Right atrium auricular region (tissue), 2 donors: Measurements from ENCODE around the gene DCDC2B. TPM values are rescaled to one million over a fixed set of nuclear protein-coding genes. Genes with fewer than 3 reads are reported as not detected.

Source experiments
- DNase-seq: peaks from one replicate; pipeline ENCODE4 v3.0.0-alpha.2; 2019; ENCODE audit warnings: low spot score
- H3K27ac ChIP-seq, 2 donors: fragments of 200-600 bp; sonication (generic); 1 replicate in 1 of 2; 2 replicates in 1 of 2; pipeline ENCODE4 v1.5.1; 2016 to 2019
- H3K27me3 ChIP-seq, 2 donors: fragments of 200-600 bp; sonication (generic); one replicate each; pipeline versions ENCODE4 v1.5.1 to v1.6.0; 2017 to 2019
- H3K36me3 ChIP-seq: fragments of 200-600 bp; sonication (generic); one replicate; pipeline ENCODE4 v1.5.1; 2016
- H3K4me1 ChIP-seq, 2 donors: fragments of 200-600 bp; sonication (generic); one replicate each; pipeline versions ENCODE4 v1.5.1 to v1.6.0; 2017 to 2019
- H3K4me3 ChIP-seq, 2 donors: fragments of 200-600 bp; sonication (generic); 1 replicate in 1 of 2; 2 replicates in 1 of 2; pipeline ENCODE4 v1.5.1; 2017 to 2019; ENCODE audit warnings: mild to moderate bottlenecking in 1 of 2, moderate library complexity in 1 of 2
- H3K9me3 ChIP-seq, 2 donors: fragments of 200-600 bp; sonication (generic); one replicate each; pipeline ENCODE4 v1.5.1; 2019
- total RNA-seq, 2 donors: library from RNA; depleted of rRNA; stranded (reverse); fragments of >200 nt; gene quantifications; one replicate each; pipeline ENCODE4 v1.1.0, GENCODE V29; 2016
- TF ChIP-seq, protein P1 (sequence below), 2 donors: fragments of 200-600 bp; sonication (generic); IDR thresholded peaks; one replicate each; pipeline ENCODE4 v1.5.1; 2019; ENCODE audit warnings: antibody characterized with exemption in 2 of 2

DCDC2B gene
- total RNA-seq, 2 donors from 2014 or later = not detected

DNA sequence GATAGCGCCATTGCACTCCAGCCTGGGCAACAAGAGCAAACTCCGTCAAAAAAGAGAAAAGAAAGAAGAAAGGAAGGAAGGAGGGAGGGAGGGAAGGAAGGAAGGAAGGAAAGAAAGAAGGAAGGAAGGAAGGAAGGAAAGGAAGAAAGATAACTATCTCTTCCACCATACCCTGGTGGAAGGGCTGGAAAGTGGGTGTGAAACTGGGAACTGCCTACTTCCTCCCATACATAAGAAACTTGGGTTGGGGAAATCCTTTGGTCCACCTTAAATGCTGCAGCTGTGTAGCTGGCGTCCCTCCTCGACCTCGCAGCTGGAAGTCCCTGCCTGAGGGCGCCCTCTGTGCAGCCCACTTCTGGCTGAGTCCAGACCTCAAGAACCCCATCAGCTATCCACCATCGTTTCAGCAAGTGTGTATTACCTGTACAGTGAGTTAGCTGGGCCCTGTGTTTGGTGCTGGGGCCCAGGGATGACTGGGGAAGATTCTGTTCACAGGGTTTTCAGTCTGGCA is 33.5 kb downstream of the DCDC2B start:
- Histone ChIP-seq H3K9me3 (no peaks in the 10 kb centered on the region), H3K27me3 (no peaks in the 10 kb centered on the region), H3K27ac (peak overlapping the region in 1 of 2 donors; percentile 21), H3K36me3 (no peaks in the 10 kb centered on the region), H3K4me3 (peak overlapping the region in 1 of 2 donors; percentile 12), H3K4me1 (peaks cover 0 to 39% of the 10 kb centered on the region in 2 donors)
- no peak for DNase-seq
- TF ChIP-seq, protein P1, sequence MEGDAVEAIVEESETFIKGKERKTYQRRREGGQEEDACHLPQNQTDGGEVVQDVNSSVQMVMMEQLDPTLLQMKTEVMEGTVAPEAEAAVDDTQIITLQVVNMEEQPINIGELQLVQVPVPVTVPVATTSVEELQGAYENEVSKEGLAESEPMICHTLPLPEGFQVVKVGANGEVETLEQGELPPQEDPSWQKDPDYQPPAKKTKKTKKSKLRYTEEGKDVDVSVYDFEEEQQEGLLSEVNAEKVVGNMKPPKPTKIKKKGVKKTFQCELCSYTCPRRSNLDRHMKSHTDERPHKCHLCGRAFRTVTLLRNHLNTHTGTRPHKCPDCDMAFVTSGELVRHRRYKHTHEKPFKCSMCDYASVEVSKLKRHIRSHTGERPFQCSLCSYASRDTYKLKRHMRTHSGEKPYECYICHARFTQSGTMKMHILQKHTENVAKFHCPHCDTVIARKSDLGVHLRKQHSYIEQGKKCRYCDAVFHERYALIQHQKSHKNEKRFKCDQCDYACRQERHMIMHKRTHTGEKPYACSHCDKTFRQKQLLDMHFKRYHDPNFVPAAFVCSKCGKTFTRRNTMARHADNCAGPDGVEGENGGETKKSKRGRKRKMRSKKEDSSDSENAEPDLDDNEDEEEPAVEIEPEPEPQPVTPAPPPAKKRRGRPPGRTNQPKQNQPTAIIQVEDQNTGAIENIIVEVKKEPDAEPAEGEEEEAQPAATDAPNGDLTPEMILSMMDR (IDR thresholded peaks at IDR 0.05) = no peak

DNA sequence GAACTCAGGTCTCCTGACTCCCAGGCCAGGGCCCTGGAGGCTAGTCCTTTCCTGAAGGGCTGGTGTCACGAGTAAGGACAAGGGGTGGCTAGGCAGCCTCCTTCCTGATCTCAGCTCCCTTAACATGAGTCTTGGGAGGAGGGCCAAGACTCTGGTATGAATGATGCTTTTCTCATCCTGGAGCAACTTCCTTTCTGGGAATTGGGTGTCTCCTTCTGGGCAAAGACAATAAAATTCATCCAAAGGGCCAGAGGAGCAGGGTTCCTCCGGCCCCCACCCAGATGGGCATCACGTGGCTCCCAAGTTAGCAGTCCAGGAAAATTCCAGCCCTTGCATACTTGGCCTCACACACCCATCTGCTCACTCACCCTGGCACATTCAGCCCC is 38.0 kb downstream of the DCDC2B start, which contains the start of gene FAM167B:
Gene FAM167B, plus strand, starts transcription at position 335 of the 386 bp plus-strand sequence. CDS start 200 bp downstream, outside the sequence.
- Histone ChIP-seq H3K4me1 (peaks cover 0 to 62% of the 10 kb centered on the region in 2 donors), H3K27ac (peak within 1 kb of the TSS; percentile 66 to 67), H3K9me3 (no peaks in the 10 kb centered on the region), H3K4me3 (peak within 1 kb of the TSS in 1 of 2 donors; percentile 8), H3K36me3 (no peaks in the 10 kb centered on the region), H3K27me3 (no peaks in the 10 kb centered on the region)
- TF ChIP-seq, protein P1 (IDR thresholded peaks at IDR 0.05) = no peak
- peak; percentile 71 for DNase-seq

DNA sequence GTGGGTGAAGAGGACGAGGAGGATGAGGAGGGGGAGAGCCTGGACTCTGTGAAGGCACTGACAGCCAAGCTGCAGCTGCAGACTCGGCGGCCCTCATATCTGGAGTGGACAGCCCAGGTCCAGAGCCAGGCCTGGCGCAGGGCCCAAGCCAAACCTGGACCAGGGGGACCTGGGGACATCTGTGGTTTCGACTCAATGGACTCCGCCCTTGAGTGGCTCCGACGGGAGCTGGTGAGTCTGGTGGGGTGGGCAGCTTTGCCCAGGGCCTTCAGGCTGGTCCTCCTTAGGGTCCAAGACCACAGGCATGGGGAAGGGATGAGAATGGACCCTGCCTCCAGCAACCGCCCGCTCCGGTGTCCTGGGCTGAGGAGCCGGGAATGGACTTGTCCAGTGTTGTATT is 38.6 kb downstream of the DCDC2B start:
- peaks cover 0 to 60% of the 10 kb centered on the region in 2 donors for H3K4me1 ChIP-seq

DNA sequence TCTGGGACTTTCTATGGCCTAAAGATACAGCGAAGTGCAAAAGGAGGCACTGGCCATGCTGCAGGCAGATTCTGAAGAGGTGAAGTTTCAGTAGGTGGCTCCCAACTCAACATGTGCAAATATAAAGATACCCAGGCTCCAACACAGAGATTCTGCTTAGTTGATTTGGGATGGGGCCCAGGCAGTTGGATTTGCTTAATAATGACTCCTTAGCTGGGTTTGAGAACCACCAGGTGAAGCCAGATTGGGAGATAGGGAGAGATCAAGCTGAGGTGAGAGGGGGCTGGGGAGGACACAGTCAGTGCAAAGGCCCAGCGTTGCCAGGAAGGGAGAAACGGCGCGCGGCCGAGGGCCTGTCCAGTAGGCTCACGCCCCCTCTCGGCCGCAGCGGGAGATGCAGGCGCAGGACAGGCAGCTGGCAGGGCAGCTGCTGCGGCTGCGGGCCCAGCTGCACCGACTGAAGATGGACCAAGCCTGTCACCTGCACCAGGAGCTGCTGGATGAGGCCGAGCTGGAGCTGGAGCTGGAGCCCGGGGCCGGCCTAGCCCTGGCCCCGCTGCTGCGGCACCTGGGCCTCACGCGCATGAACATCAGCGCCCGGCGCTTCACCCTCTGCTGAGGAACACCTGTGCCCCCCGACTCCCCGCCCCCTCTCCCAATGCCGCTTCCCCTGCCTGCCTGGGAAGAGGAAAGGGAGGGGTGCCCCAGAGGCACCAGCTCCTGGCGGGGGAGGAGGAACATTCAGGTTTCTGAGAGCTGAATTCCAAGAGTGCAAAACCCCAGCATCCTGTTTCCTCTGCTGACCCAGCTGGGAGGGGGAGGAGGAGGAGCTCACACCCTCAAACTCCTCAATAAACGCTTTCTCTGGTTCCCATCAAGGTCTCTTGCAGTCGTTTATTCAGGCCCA is 39.3 kb downstream of the DCDC2B start:
- Histone ChIP-seq H3K36me3 (no peaks in the 10 kb centered on the region), H3K27me3 (no peaks in the 10 kb centered on the region), H3K4me1 (peaks cover 0 to 56% of the 10 kb centered on the region in 2 donors), H3K9me3 (no peaks in the 10 kb centered on the region), H3K4me3 (no peak overlapping the region), H3K27ac (peak overlapping the region; percentile 66 to 67)
- DNase-seq = peak; percentile 88
- TF ChIP-seq, protein P1 (IDR thresholded peaks at IDR 0.05) = peak; percentile 78 to 94

More for the DNA sequence above, 38.6 kb downstream of the DCDC2B start:
- Histone ChIP-seq H3K4me3 (peak overlapping the region in 1 of 2 donors; percentile 8), H3K27ac (peak overlapping the region; percentile 66 to 67), H3K9me3 (no peaks in the 10 kb centered on the region), H3K27me3 (no peaks in the 10 kb centered on the region), H3K36me3 (no peaks in the 10 kb centered on the region)
- DNase-seq = no peak
- TF ChIP-seq, protein P1 (IDR thresholded peaks at IDR 0.05) = no peak

DNA sequence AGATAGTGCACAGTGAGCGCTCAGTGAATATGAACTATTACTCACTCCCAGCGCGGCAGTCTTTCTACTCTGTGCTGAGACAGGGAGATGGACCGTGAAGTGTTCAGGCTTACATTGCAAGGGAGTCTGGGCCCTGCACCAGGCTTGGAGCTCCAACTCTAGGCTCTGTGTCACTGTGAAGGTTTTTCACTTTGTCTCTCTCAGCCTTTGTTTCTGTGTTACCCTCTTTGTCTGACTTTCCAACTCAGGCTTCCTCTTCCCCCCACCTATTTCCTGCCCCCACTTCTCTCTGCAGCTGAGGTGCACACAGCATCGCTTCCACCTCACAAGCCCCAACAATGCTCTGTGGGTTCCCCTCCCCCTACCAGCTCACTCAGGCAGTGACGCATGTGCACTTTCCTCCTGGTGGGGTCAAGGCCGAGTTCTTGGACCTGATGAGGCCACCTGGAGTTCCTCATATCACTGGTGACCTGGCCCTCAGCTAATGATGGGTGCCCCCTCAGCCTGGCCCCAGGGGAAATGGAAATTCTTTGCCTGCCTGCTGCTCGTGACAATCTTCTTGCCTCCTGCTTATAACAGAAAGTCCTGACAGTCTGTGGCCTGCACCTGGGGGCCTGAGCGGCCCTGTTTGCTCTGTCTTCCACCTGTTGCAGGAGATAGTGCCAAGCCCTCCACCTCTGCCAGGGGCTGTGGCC is 41.1 kb downstream of the DCDC2B start:
- no peaks in the 10 kb centered on the region for H3K9me3 ChIP-seq
- DNase-seq = no peak
- peaks cover 0 to 56% of the 10 kb centered on the region in 2 donors for H3K4me1 ChIP-seq
- no peak overlapping the region for H3K4me3 ChIP-seq
- no peaks in the 10 kb centered on the region for H3K36me3 ChIP-seq
- peak overlapping the region; percentile 62 to 66 for H3K27ac ChIP-seq
- TF ChIP-seq, protein P1 (IDR thresholded peaks at IDR 0.05) = no peak
- no peaks in the 10 kb centered on the region for H3K27me3 ChIP-seq
